Heart left ventricle (tissue), 16 donors: ENCODE measurements around the gene CNOT3. TPM values are rescaled to one million over a fixed set of nuclear protein-coding genes. Genes with fewer than 3 reads are reported as not detected.

Experiments used
- ATAC-seq, 4 donors: fragments of 200-7000 bp; cut with Tn5 transposase; one replicate each; pipeline ENCODE4 v1.9.1; 2020 to 2022; ENCODE audit warnings: moderate library complexity in 4 of 4, mild to moderate bottlenecking in 3 of 4, moderate number of reproducible peaks in 1 of 4
- DNase-seq, 5 donors: peaks; one replicate each; pipeline ENCODE4 v3.0.0-alpha.2; 2020
- H3K27ac ChIP-seq, 12 donors: fragments of 200-600 bp; sonication (generic) in 4 of 12; one replicate each; pipeline versions ENCODE4 v1.5.0 to v1.8.0; 2016 to 2022; ENCODE audit warnings: mild to moderate bottlenecking in 2 of 12
- H3K27me3 ChIP-seq, 9 donors: fragments of 200-600 bp; sonication (generic) in 2 of 9; one replicate each; pipeline versions ENCODE4 v1.5.1 to v1.8.0; 2016 to 2022; ENCODE audit warnings: mild to moderate bottlenecking in 3 of 9
- H3K36me3 ChIP-seq, 9 donors: fragments of 200-600 bp; sonication (generic) in 2 of 9; one replicate each; pipeline versions ENCODE4 v1.5.0 to v1.8.0; 2018 to 2022; ENCODE audit warnings: mild to moderate bottlenecking in 2 of 9
- H3K4me1 ChIP-seq, 12 donors: fragments of 200-600 bp; sonication (generic) in 4 of 12; one replicate each; pipeline versions ENCODE4 v1.5.0 to v1.8.0; 2016 to 2022; ENCODE audit warnings: mild to moderate bottlenecking in 3 of 12
- H3K4me3 ChIP-seq, 12 donors: fragments of 200-600 bp; sonication (generic) in 4 of 12; one replicate each; pipeline versions ENCODE4 v1.5.0 to v1.8.0; 2017 to 2022; ENCODE audit warnings: mild to moderate bottlenecking in 9 of 12, moderate library complexity in 4 of 12
- H3K9me3 ChIP-seq, 12 donors: fragments of 200-600 bp; sonication (generic) in 4 of 12; one replicate each; pipeline versions ENCODE4 v1.5.0 to v1.8.0; 2016 to 2022; ENCODE audit warnings: mild to moderate bottlenecking in 1 of 12
- POLR2A ChIP-seq, 2 donors: fragments of 450-650 bp; IDR thresholded peaks; one replicate each; pipeline ENCODE4 v1.6.1; 2017; ENCODE audit warnings: antibody characterized with exemption in 2 of 2, mild to moderate bottlenecking in 2 of 2, moderate library complexity in 2 of 2
- WGBS, 4 donors: extraction: QIAGEN DNeasy Blood & Tissue Kit in 2 of 4; methylation state at CpG; one replicate each; pipeline versions ENCODE4 v1.1.5 to v1.1.7; 2013 to 2018; 5-methylcytosine and 5-hydroxymethylcytosine counted together
- intact Hi-C, 10 donors: fragments of 100-400 bp; cut with DNase I; formaldehyde crosslinking; loops; one replicate each; pipeline versions ENCODE4 v1.11.1 to v1.14.2; 2022
- polyA plus RNA-seq, 2 donors: library from polyadenylated mRNA; stranded (reverse); fragments of 200-250 nt; gene quantifications; one replicate each; pipeline ENCODE4 v1.2.3, GENCODE V29; 2013
- total RNA-seq, 9 donors: library from RNA; depleted of rRNA in 2 of 9; stranded (reverse); fragments of >200 nt in 2 of 9; fragmentation: NEBNext Ultra II Directional in 3 of 9; extraction: Animal tissue kit (Norgen Biotek cat#: 25700) in 3 of 9; gene quantifications; one replicate each; pipeline versions ENCODE4 v1.1.0 to v1.2.4, GENCODE V29; 2016 to 2023
- TF ChIP-seq, protein P1 (sequence below), 12 donors: fragments of 200-600 bp; sonication (generic) in 4 of 12; IDR thresholded peaks; one replicate each; pipeline versions ENCODE4 v1.5.0 to v1.8.0; 2018 to 2022; ENCODE audit warnings: antibody characterized with exemption in 12 of 12, mild to moderate bottlenecking in 5 of 12
- donor health status: ischemic (EF 13 %, LVEDD 7.1; RV severe dilation, severe dysfunction).
- donor health status: healthy with polysubstance abuse.
- donor health status: DM: no; HTN: yes; CAD: no.
- donor health status: DM: no; HTN: no; CAD: no.
- donor health status: ischemic (EF 25% LVEDD 6.9; RV normal size, moderate dysfunction).
- donor health status: ischemic (EF 25% LVEDD 5.7; RV mildly dilated, moderate dysfunction).
- donor health status: healthy.
- donor health status: DM: yes; HTN: yes; CAD: no.
- donor health status: ischemic (EF 35%, LVEDD 5.7; RV mildly dilated, moderate dysfunction).
- donor health status: nonischemic (EF 11% LVEDD 7.7; RV severe dilation, severe dysfunction).
- donor health status: DM: yes; HTN: yes; CAD: no.
- donor health status: PGD.
- donor health status: ischemic (EF 29% LVEDD 5.4; RV normal size, mild dysfunction).
- donor health status: nonischemic (EF 23%, LVEDD 6.1; RV moderate dilation, normal function).

CNOT3 gene
- total and polyA plus RNA-seq, 11 donors = 12.6 to 28.2 (median 18.1) TPM

DNA sequence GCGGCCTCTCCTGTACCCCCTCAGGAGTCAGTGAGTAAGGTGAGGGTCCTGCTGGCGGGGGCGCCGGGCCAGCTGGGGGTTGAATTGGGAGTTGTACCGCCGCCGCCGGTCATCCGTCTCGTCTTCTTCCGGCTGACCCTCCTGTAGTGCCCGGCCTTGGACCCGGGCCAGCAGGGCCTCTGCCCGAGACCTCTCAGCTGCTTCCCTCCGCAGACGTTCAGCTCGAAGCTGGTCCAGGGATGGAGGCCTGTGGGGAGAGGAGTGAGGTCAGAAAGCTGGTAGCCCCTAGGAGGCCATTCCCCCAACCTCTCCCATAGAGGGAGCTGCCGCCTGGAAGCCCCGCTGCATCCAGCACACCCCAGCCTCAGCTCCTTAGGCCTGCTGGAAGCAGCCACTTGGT lies 18.1 kb downstream of the CNOT3 start:
- no peaks in the 10 kb centered on the region for H3K27me3 ChIP-seq
- DNase-seq = no peak

DNA sequence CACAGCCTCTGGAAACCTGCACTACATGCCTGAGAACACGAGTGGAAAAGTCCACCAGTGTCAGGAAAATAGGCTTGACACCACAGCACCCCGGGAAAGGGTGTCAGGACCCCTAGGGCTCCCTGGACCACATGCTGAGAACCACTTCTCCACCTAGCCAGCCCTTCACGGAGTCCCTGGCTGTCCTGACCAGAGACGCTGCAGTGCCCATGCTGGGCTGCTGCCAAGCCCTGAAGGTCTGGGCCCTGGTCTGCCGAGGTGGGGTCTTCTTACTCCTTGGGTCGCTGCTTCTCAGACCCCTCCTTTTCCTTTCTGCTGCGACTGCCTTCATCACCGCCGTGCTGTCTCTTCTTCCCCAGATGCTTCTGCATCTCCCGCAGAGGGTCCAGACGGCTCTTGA lies 18.9 kb downstream of the CNOT3 start:
- H3K27ac ChIP-seq = no peak overlapping the region
- H3K4me1 ChIP-seq = peaks cover 4 to 38% (median 19%) of the 10 kb centered on the region in 12 donors
- no peaks in the 10 kb centered on the region for H3K27me3 ChIP-seq
- intact Hi-C loops = no loop called here
- WGBS, 4 donors = 73 to 82% (median 80%) methylated on average over 11 of the region's 11 CpGs
- peaks cover 0 to 70% (median 66%) of the 10 kb centered on the region in 9 donors for H3K36me3 ChIP-seq
- TF ChIP-seq, protein P1, sequence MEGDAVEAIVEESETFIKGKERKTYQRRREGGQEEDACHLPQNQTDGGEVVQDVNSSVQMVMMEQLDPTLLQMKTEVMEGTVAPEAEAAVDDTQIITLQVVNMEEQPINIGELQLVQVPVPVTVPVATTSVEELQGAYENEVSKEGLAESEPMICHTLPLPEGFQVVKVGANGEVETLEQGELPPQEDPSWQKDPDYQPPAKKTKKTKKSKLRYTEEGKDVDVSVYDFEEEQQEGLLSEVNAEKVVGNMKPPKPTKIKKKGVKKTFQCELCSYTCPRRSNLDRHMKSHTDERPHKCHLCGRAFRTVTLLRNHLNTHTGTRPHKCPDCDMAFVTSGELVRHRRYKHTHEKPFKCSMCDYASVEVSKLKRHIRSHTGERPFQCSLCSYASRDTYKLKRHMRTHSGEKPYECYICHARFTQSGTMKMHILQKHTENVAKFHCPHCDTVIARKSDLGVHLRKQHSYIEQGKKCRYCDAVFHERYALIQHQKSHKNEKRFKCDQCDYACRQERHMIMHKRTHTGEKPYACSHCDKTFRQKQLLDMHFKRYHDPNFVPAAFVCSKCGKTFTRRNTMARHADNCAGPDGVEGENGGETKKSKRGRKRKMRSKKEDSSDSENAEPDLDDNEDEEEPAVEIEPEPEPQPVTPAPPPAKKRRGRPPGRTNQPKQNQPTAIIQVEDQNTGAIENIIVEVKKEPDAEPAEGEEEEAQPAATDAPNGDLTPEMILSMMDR (IDR thresholded peaks at IDR 0.05) = no peak
- no peak for TF ChIP-seq POLR2A (IDR thresholded peaks at IDR 0.05)
- no peaks in the 10 kb centered on the region for H3K9me3 ChIP-seq
- ATAC-seq (no peak), DNase-seq (no peak)
- H3K4me3 ChIP-seq = no peak overlapping the region

More for the DNA sequence above, 18.1 kb downstream of the CNOT3 start:
- no peak for ATAC-seq
- no peak for TF ChIP-seq POLR2A (IDR thresholded peaks at IDR 0.05)
- TF ChIP-seq, protein P1 (IDR thresholded peaks at IDR 0.05) = no peak
- intact Hi-C loops = no loop called here
- Histone ChIP-seq H3K36me3 (peaks cover 0 to 78% (median 74%) of the 10 kb centered on the region in 9 donors), H3K9me3 (no peaks in the 10 kb centered on the region), H3K4me1 (peaks cover 4 to 30% (median 16%) of the 10 kb centered on the region in 12 donors), H3K27ac (no peak overlapping the region), H3K4me3 (no peak overlapping the region)
- 59 to 75% (median 73%) methylated on average over 19 of the region's 19 CpGs for WGBS, 4 donors

DNA sequence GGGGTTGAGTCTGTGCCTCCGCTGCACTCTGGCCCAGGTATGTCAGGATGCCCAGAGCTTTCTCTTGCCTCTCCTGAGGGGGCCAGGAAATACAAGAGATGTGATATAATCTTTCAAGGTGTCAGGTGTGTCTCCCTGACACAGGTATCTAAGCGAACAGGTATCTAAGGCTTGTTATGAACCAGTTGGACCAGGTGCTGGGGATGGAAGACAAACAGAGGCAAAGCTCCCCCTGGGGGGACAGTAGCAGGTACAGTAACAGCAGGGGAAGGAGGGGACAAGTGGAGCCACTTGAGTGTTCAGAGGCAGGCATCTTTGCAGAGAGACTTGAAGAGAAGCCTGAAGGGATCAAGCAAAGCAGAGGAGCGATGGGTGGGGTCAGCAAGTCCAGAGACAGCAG lies 19.4 kb downstream of the CNOT3 start:
- intact Hi-C loops = no loop called here
- DNase-seq (no peak), ATAC-seq (no peak)
- no peaks in the 10 kb centered on the region for H3K9me3 ChIP-seq
- WGBS, 4 donors = 95 to 99% (median 98%) methylated on average over 3 of the region's 3 CpGs
- no peak overlapping the region for H3K27ac ChIP-seq
- TF ChIP-seq, protein P1 (IDR thresholded peaks at IDR 0.05) = no peak
- no peak for TF ChIP-seq POLR2A (IDR thresholded peaks at IDR 0.05)
- H3K27me3 ChIP-seq = no peaks in the 10 kb centered on the region
- H3K4me1 ChIP-seq = peaks cover 4 to 42% (median 21%) of the 10 kb centered on the region in 12 donors
- peaks cover 0 to 65% (median 62%) of the 10 kb centered on the region in 9 donors for H3K36me3 ChIP-seq
- H3K4me3 ChIP-seq = no peak overlapping the region

DNA sequence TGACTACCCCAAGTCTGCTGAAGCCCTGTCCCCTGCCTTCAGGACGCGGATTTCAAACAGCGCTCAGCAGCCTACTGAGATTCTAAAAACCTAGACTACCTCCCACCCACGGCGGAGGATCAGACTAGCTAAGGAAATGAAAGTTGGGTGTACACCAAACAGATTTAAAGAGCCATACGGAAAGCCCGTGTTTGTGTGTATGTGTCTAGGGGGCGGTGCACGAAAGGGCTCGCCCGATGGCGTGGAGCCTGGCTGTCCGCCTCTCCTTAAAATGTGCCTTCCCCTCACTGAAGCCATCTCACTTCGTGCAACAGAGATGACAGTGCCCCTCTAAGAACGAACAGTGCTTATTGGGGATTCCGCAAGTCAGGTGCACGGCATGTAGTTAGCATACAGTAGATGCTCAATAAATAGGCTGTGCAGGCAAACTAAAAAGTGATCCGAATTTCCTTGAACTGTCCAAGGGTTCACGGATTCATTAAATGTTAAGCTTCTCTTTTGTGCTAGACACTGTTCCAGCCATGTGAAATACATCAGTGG lies 21.3 kb downstream of the CNOT3 start:
- ATAC-seq = no peak
- H3K4me1 ChIP-seq = peaks cover 4 to 59% (median 32%) of the 10 kb centered on the region in 12 donors

More for the DNA sequence above, 21.3 kb downstream of the CNOT3 start:
- Histone ChIP-seq H3K36me3 (peaks cover 0 to 46% (median 43%) of the 10 kb centered on the region in 9 donors), H3K27ac (peak overlapping the region; percentile 89 to 99 (median 98)), H3K27me3 (no peaks in the 10 kb centered on the region), H3K4me3 (peak overlapping the region; percentile 47 to 96 (median 74)), H3K9me3 (no peaks in the 10 kb centered on the region)
- no peak for DNase-seq
- 9 to 12% (median 12%) methylated on average over 17 to 19 of the region's 19 CpGs for whole genome bisulfite sequencing, 4 donors
- TF ChIP-seq, protein P1 (IDR thresholded peaks at IDR 0.05) = no peak
- no peak for TF ChIP-seq POLR2A (IDR thresholded peaks at IDR 0.05)
- intact Hi-C loops = loop anchor here in 1 of 10 donors (1.0 kb wide), 1 partner anchor 22 kb away; the partner anchor contains the start of gene CNOT3
